ENCODE measurements around the gene RPRD2.

GRCh38 chr1:150363426-150364230 is at the start of gene RPRD2:
- TF ChIP-seq CTCF (IDR thresholded peaks at IDR 0.05; ENCODE audit: insufficient read depth, low read depth, low read length) (no peak), EZH2 (IDR thresholded peaks at IDR 0.05; ENCODE audit: insufficient read depth, low read length) (no peak)

Measured in astrocyte (in vitro differentiated cells and primary cell).